ENCODE data around the gene RIMS1.

The RIMS1 gene

DNA sequence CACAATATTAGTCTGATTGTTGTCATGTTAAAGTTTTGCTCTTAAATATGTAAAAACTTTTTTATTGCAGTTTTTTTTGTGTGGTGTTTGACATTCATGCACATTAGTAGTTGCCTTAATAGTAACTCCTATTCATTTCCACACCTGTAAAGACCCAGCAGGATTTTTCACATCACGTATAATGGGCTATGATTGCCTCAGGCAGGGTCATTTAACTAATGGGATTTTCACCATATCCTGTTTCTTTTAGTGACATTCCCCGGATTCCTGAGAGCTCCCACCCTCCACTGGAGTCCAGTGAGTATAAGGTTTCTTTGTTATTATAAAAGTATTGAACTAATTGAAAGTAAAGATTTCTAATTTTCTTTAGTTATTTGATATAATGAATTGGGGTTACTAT is 359.2 kb downstream of the RIMS1 start:
- no peak for DNase-seq (ENCODE audit: low read depth in 2 of 2)

DNA sequence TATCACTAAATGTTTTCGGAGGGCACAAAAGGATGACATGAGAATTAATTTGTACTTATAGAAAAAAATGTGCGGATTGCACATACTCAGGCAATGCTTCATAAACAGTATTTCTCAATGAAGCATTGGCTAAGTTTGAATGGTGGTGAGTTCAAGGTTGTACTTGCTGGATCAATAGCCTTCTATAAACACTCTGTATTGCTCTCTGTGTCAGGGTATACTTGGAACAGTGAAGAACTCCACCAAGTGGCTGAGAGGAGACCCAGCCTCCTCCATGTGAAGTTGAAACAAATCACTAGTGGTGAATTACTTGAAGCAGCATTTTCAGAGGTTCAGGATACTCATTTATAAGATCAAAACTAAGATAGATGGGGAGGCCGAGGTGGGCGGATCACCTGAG is 360.6 kb downstream of the RIMS1 start:
- DNase-seq (ENCODE audit: low read depth in 2 of 2) = no peak

DNA sequence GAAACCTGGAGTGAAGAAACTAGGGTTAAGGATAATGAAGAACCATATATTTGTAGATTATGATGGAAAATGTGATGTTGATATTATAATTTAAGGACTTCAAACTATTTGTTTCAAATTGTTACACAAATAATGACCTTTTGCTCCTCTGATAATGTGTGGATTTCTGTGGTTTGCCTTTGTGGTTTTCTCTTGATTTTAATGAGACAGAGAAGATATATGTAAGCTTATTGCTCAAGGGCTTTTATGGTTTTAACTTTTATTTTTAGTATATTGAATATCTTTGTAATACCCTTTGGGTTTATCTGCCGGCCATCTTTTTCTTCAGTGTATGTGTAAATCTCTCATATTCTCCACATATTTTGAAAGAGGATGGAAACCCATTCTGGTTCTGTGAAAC is 362.3 kb downstream of the RIMS1 start:
- no peak for DNase-seq (ENCODE audit: low read depth in 2 of 2)

- no peak for DNase-seq (ENCODE audit: low read depth in 2 of 2)
Observed at GRCh38 chr6:72250664-72251063, 364.3 kb downstream of the RIMS1 start.

DNA sequence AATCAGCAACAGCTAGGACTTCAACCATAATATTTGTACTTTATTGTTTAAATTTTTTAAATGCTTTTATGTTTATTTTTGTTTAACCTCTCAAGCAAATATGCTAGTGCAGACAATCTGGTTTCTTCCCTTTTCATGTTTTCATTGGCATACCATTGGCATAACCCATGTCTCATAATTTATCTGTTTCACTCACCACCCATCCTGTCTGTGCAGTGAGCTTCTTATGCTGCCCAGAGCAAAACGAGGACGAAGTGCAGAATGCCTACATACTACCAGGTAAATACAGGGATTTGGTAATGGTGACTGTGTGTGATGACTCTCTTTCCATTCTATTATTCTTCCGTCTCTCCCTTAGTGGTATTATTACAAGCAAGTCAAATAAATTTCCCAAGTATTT is 374.1 kb downstream of the RIMS1 start:
- DNase-seq (ENCODE audit: low read depth in 2 of 2) = no peak

- no peak for DNase-seq (ENCODE audit: low read depth in 2 of 2)
Observed at GRCh38 chr6:72261554-72261953, 375.2 kb downstream of the RIMS1 start.

- no peak for DNase-seq (ENCODE audit: low read depth in 2 of 2)
Observed at GRCh38 chr6:72262254-72262653, 375.9 kb downstream of the RIMS1 start.

DNA sequence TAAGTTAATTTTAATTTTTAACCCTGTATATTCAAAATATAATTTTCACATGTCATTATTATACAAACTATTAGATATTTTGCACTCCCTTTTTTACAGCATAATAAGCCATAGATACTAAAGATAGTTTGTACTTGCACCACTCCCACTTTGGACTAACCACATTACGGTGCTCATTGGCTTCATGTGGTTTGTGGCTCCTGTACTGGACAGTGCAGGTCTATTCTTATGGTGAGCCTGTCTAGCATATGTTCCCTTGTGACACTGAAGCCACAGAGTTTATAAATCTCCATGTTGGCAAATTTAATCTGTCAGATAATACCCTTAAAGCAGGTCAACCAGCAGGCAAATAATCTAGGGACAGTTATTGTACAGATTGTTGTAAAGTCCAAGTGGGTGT is 381.1 kb downstream of the RIMS1 start:
- no peak for DNase-seq (ENCODE audit: low read depth in 2 of 2)

GRCh38 chr6:72271531-72271930 is 385.2 kb downstream of the RIMS1 start:
- DNase-seq (ENCODE audit: low read depth in 2 of 2) = no peak

GRCh38 chr6:72272958-72273357 is 386.6 kb downstream of the RIMS1 start:
- no peak for DNase-seq (ENCODE audit: low read depth in 2 of 2)

- DNase-seq (ENCODE audit: low read depth in 2 of 2) = no peak
Observed at GRCh38 chr6:72275888-72276287, 389.5 kb downstream of the RIMS1 start.

GRCh38 chr6:72282201-72282600 is 395.9 kb downstream of the RIMS1 start:
- no peak for DNase-seq (ENCODE audit: low read depth in 2 of 2)

- DNase-seq (ENCODE audit: low read depth in 2 of 2) = no peak
Observed at GRCh38 chr6:72283571-72283970, 397.2 kb downstream of the RIMS1 start.

GRCh38 chr6:72286911-72287311 is 400.6 kb downstream of the RIMS1 start:
- DNase-seq (ENCODE audit: low read depth in 2 of 2) = no peak

DNA sequence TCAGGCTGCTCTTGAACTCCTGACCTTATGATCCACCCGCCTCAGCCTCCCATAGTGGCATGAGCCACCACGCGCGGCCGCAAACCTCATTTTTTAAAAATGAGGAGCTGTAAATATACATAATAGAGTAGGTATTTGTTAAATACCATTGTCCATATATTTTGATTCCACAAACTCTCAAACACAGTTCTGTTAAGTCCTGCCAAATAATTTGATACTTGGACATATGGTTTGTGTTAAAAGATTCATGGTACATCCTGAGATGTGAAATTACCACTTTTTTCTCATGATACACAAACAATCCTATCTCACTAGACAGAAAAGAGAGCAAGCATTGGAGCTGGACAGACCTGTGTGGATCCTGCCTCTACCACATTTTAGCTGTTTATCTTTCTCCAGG is 401.5 kb downstream of the RIMS1 start:
- no peak for DNase-seq (ENCODE audit: low read depth in 2 of 2)

DNA sequence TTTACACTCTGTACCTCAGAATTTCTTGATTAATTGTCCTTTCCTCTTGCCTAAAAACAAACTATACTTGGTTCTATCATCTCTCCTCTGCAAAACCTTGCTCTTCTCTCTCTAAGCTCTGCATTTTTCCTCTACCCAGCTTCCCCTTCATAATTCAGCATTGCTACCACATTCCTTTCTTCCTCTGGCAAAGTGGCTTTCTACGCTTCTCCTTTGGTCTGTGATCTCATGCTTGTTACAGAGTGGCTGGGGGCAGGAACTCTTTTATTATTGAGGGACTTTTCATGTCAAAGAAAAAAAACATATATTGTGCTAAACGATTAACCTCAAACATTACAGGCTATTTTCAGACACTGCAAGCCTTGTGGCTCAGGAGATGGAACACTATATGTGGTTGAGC is 402.2 kb downstream of the RIMS1 start:
- DNase-seq (ENCODE audit: low read depth in 2 of 2) = no peak

DNA sequence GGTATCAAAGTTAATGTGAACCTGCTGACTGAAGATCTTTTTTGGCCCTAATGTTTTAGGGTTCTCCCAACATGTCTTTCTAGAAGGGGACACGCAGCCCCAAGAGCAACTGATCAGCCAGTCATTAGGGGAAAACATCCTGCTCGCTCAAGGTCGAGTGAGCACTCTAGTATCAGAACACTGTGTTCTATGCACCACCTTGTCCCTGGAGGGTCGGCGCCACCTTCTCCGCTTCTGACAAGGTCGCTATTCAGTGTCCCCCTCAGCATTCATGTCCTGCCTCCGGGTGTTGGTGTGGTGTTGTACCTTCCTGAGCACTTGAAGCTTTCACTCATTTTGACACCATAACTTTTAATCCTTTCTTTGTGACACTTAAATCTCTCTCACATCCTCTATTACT is 404.3 kb downstream of the RIMS1 start:
- DNase-seq (ENCODE audit: low read depth in 2 of 2) = no peak

GRCh38 chr6:72296375-72296774 is 410.0 kb downstream of the RIMS1 start:
- no peak for DNase-seq (ENCODE audit: low read depth in 2 of 2)

GRCh38 chr6:72305971-72306370 is 419.6 kb downstream of the RIMS1 start:
- DNase-seq (ENCODE audit: low read depth in 2 of 2) = no peak

GRCh38 chr6:72316675-72317380 is 430.5 kb downstream of the RIMS1 start:
- DNase-seq (ENCODE audit: low read depth in 2 of 2) = no peak

- no peak for DNase-seq (ENCODE audit: low read depth in 2 of 2)
Observed at GRCh38 chr6:72321788-72322187, 435.4 kb downstream of the RIMS1 start.

DNA sequence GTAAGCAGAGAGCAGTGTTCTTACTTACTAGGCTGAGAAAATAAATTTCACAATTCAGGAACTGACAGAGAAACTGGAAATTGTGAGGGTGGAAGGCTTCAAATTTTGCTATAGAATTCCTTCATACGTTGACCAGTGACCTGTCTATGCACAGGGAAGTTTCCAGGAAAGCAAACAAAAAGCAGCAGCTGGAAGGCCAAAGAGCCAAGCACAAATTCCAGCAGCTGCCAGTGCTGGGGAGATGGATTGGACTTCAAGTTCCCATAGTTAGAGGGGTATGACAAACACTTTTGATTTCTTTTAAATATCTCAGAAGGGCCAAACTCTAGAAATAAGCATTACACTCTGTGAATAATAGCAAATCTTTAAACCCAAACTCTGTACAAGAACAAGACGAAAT is 436.4 kb downstream of the RIMS1 start:
- DNase-seq (ENCODE audit: low read depth in 2 of 2) = no peak

- DNase-seq (ENCODE audit: low read depth in 2 of 2) = no peak
Observed at GRCh38 chr6:72324591-72324990, 438.2 kb downstream of the RIMS1 start.

DNA sequence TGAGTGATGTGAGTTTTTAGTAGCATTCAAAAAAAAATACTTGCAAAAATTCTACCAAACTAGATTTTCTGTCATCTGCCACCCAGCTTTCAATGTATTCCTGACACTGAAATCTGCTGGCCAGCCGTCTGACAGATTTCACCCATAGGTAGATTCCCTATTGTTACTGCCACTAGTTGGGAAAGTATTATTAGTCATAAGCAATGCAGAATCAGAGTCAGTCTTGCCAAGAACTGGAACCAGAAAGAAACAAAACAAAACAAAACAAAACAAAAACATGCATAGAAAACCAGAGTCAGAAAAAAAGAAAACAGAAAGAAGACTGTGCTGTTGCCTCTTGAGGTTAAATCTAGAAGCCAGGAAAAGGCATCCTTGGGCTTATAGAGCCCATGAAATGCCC is 442.4 kb downstream of the RIMS1 start:
- DNase-seq (ENCODE audit: low read depth in 2 of 2) = no peak

All from activated CD4-positive, alpha-beta T cell treated with anti-CD3 and anti-CD28 coated beads for 24 hours (primary cell).